ENCODE data around the gene HUNK. TPM values are rescaled to one million over a fixed set of nuclear protein-coding genes. Genes with fewer than 3 reads are reported as not detected.

HUNK gene
- total RNA-seq, 1 experiment from 2014 or later: not detected

GRCh38 chr21:31952828-31953227 lies 80.0 kb downstream of the HUNK start:
- H2AFZ ChIP-seq: no peak overlapping the region
- H3K36me3 ChIP-seq (ENCODE audit: low read depth): no peaks in the 10 kb centered on the region
- H3K27ac ChIP-seq: no peak overlapping the region
- TF ChIP-seq EZH2 (IDR thresholded peaks at IDR 0.05; ENCODE audit: low read depth): no peak
- TF ChIP-seq CTCF (conservative IDR thresholded peaks at IDR 0.05): no peak
- H3K4me3 ChIP-seq: no peak overlapping the region
- CTCF ChIA-PET: no interaction called here
- no TSS peak for BruUV-seq (replicated peaks)
- H3K27me3 ChIP-seq (ENCODE audit: insufficient read depth, low read depth): peaks cover 51% of the 10 kb centered on the region
- no peaks in the 10 kb centered on the region for H3F3A ChIP-seq (ENCODE audit: insufficient read depth, low read depth)
- no peaks in the 10 kb centered on the region for H3K9me3 ChIP-seq (ENCODE audit: insufficient read depth, low read depth)
- H3K4me2 ChIP-seq: no peak overlapping the region
- POLR2A ChIA-PET (ENCODE audit: unreplicated experiment): no interaction called here
- no peaks in the 10 kb centered on the region for H4K20me1 ChIP-seq (ENCODE audit: insufficient read depth)
- no peaks in the 10 kb centered on the region for H3K4me1 ChIP-seq (replicated peaks; ENCODE audit: insufficient read depth)
- no peaks in the 10 kb centered on the region for H3K9me2 ChIP-seq (ENCODE audit: insufficient read depth)
- intact Hi-C loops (cut with micrococcal nuclease; ENCODE audit: unreplicated experiment): no loop called here
- DNase-seq: no peak
- H3K79me2 ChIP-seq (ENCODE audit: low read depth): no peaks in the 10 kb centered on the region

GRCh38 chr21:31957631-31958030 lies 84.8 kb downstream of the HUNK start:
- H3K9me3 ChIP-seq (ENCODE audit: insufficient read depth, low read depth): no peaks in the 10 kb centered on the region
- peaks cover 74% of the 10 kb centered on the region for H3K27me3 ChIP-seq (ENCODE audit: insufficient read depth, low read depth)
- no peaks in the 10 kb centered on the region for H3F3A ChIP-seq (ENCODE audit: insufficient read depth, low read depth)
- TF ChIP-seq CTCF (conservative IDR thresholded peaks at IDR 0.05) (no peak), EZH2 (IDR thresholded peaks at IDR 0.05; ENCODE audit: low read depth) (no peak)
- H3K4me1 ChIP-seq (replicated peaks; ENCODE audit: insufficient read depth): no peaks in the 10 kb centered on the region
- no peak for DNase-seq
- H3K9me2 ChIP-seq (ENCODE audit: insufficient read depth): no peaks in the 10 kb centered on the region
- H2AFZ ChIP-seq: no peak overlapping the region
- no peaks in the 10 kb centered on the region for H3K36me3 ChIP-seq (ENCODE audit: low read depth)
- no peaks in the 10 kb centered on the region for H4K20me1 ChIP-seq (ENCODE audit: insufficient read depth)
- no peak overlapping the region for H3K4me3 ChIP-seq
- H3K79me2 ChIP-seq (ENCODE audit: low read depth): no peaks in the 10 kb centered on the region
- H3K4me2 ChIP-seq: no peak overlapping the region
- BruUV-seq (replicated peaks): no TSS peak
- H3K27ac ChIP-seq: no peak overlapping the region
- ChIA-PET CTCF (no interaction called here), POLR2A (ENCODE audit: unreplicated experiment) (no interaction called here)
- intact Hi-C loops (cut with micrococcal nuclease; ENCODE audit: unreplicated experiment): no loop called here

GRCh38 chr21:31959881-31960280 lies 87.1 kb downstream of the HUNK start:
- Histone ChIP-seq H3F3A (ENCODE audit: insufficient read depth, low read depth) (no peaks in the 10 kb centered on the region), H3K36me3 (ENCODE audit: low read depth) (no peaks in the 10 kb centered on the region), H3K9me2 (ENCODE audit: insufficient read depth) (no peaks in the 10 kb centered on the region), H3K27me3 (ENCODE audit: insufficient read depth, low read depth) (peaks cover 72% of the 10 kb centered on the region), H3K4me2 (no peak overlapping the region), H4K20me1 (ENCODE audit: insufficient read depth) (no peaks in the 10 kb centered on the region), H3K27ac (no peak overlapping the region), H2AFZ (no peak overlapping the region), H3K79me2 (ENCODE audit: low read depth) (no peaks in the 10 kb centered on the region), H3K4me1 (replicated peaks; ENCODE audit: insufficient read depth) (no peaks in the 10 kb centered on the region), H3K9me3 (ENCODE audit: insufficient read depth, low read depth) (no peaks in the 10 kb centered on the region), H3K4me3 (no peak overlapping the region)
- ChIA-PET POLR2A (ENCODE audit: unreplicated experiment) (no interaction called here), CTCF (no interaction called here)
- no peak for DNase-seq
- BruUV-seq (replicated peaks): no TSS peak
- intact Hi-C loops (cut with micrococcal nuclease; ENCODE audit: unreplicated experiment): no loop called here
- TF ChIP-seq CTCF (conservative IDR thresholded peaks at IDR 0.05): no peak
- no peak for TF ChIP-seq EZH2 (IDR thresholded peaks at IDR 0.05; ENCODE audit: low read depth)

All from PC-9 (cell line).